Osteocyte (in vitro differentiated cells): Measurements from ENCODE around the gene TRIM10. TPM values are rescaled to one million over a fixed set of nuclear protein-coding genes. Genes with fewer than 3 reads are reported as not detected.

Source experiments
- DNase-seq: peaks from one replicate; pipeline ENCODE4 v3.0.0; 2021; ENCODE audit warnings: mixed read lengths; ENCODE audit not compliant: unreplicated experiment; ENCODE audit errors: extremely low spot score
- H3K27ac Mint-ChIP-seq: one replicate; pipeline ENCODE4 v1.8.0; 2021; ENCODE audit warnings: mild to moderate bottlenecking, mixed read lengths; ENCODE audit not compliant: unreplicated experiment
- H3K27me3 Mint-ChIP-seq: one replicate; pipeline ENCODE4 v1.8.0; 2021; ENCODE audit warnings: mixed read lengths; ENCODE audit not compliant: unreplicated experiment
- H3K36me3 Mint-ChIP-seq: one replicate; pipeline ENCODE4 v1.8.0; 2021; ENCODE audit warnings: mixed read lengths; ENCODE audit not compliant: unreplicated experiment
- H3K4me1 Mint-ChIP-seq: one replicate; pipeline ENCODE4 v1.8.0; 2021; ENCODE audit warnings: mixed read lengths; ENCODE audit not compliant: unreplicated experiment
- H3K4me3 Mint-ChIP-seq: one replicate; pipeline ENCODE4 v1.8.0; 2021; ENCODE audit warnings: mild to moderate bottlenecking, moderate library complexity, mixed read lengths; ENCODE audit not compliant: unreplicated experiment
- H3K9me3 Mint-ChIP-seq: one replicate; pipeline ENCODE4 v1.8.0; 2021; ENCODE audit warnings: mixed read lengths; ENCODE audit not compliant: unreplicated experiment
- CTCF ChIP-seq: fragments of 200-600 bp; sonication (generic); IDR thresholded peaks from 2 replicates; pipeline ENCODE4 v1.5.0; 2021; ENCODE audit warnings: antibody characterized with exemption, mild to moderate bottlenecking, moderate library complexity
- total RNA-seq: library from RNA; stranded (reverse); gene quantifications from 2 replicates; pipeline ENCODE4 v1.2.1, GENCODE V29; 2021

TRIM10 gene
- total RNA-seq, 1 donor from 2014 or later = not detected

- no peak overlapping the region for H3K27ac Mint-ChIP-seq
- no peak for DNase-seq
- TF ChIP-seq CTCF = no peak
- peaks cover 38% of the 10 kb centered on the region for H3K4me1 Mint-ChIP-seq
- H3K36me3 Mint-ChIP-seq = no peaks in the 10 kb centered on the region
- H3K9me3 Mint-ChIP-seq = no peaks in the 10 kb centered on the region
- H3K27me3 Mint-ChIP-seq = no peaks in the 10 kb centered on the region
- H3K4me3 Mint-ChIP-seq = no peak overlapping the region
Observed at GRCh38 chr6:30152016-30152673, 8.9 kb downstream of the TRIM10 start.

- no peaks in the 10 kb centered on the region for H3K27me3 Mint-ChIP-seq
- H3K4me1 Mint-ChIP-seq = peaks cover 34% of the 10 kb centered on the region
Observed at GRCh38 chr6:30151580-30151979, 9.4 kb downstream of the TRIM10 start.

GRCh38 chr6:30150671-30151395 lies 10.2 kb downstream of the TRIM10 start:
- no peak overlapping the region for H3K4me3 Mint-ChIP-seq
- peaks cover 27% of the 10 kb centered on the region for H3K4me1 Mint-ChIP-seq
- DNase-seq = no peak
- H3K27ac Mint-ChIP-seq = no peak overlapping the region
- TF ChIP-seq CTCF = no peak
- no peaks in the 10 kb centered on the region for H3K9me3 Mint-ChIP-seq
- no peaks in the 10 kb centered on the region for H3K36me3 Mint-ChIP-seq
- H3K27me3 Mint-ChIP-seq = peaks cover 3% of the 10 kb centered on the region

More at GRCh38 chr6:30151580-30151979, 9.4 kb downstream of the TRIM10 start:
- no peak overlapping the region for H3K4me3 Mint-ChIP-seq
- H3K9me3 Mint-ChIP-seq = no peaks in the 10 kb centered on the region
- TF ChIP-seq CTCF = no peak
- no peaks in the 10 kb centered on the region for H3K36me3 Mint-ChIP-seq
- no peak overlapping the region for H3K27ac Mint-ChIP-seq
- no peak for DNase-seq

GRCh38 chr6:30149858-30150550 lies 11.0 kb downstream of the TRIM10 start:
- Mint-ChIP-seq H3K36me3 (no peaks in the 10 kb centered on the region), H3K27me3 (peaks cover 11% of the 10 kb centered on the region), H3K27ac (no peak overlapping the region), H3K4me1 (peaks cover 18% of the 10 kb centered on the region), H3K9me3 (no peaks in the 10 kb centered on the region), H3K4me3 (no peak overlapping the region)
- no peak for DNase-seq
- no peak for TF ChIP-seq CTCF

GRCh38 chr6:30149234-30149633 lies 11.8 kb downstream of the TRIM10 start:
- H3K27ac Mint-ChIP-seq = no peak overlapping the region

More at GRCh38 chr6:30149234-30149633, 11.8 kb downstream of the TRIM10 start:
- TF ChIP-seq CTCF = peak; percentile 11
- DNase-seq = no peak
- Mint-ChIP-seq H3K4me1 (peaks cover 11% of the 10 kb centered on the region), H3K9me3 (no peaks in the 10 kb centered on the region), H3K27me3 (peaks cover 19% of the 10 kb centered on the region), H3K36me3 (no peaks in the 10 kb centered on the region), H3K4me3 (no peak overlapping the region)
